Peyer's patch (tissue), 4 donors: Measurements from ENCODE around the gene ANAPC15.

Experiments
- POLR2A ChIP-seq, 2 donors: fragments of 450-650 bp; IDR thresholded peaks; one replicate each; pipeline ENCODE4 v1.5.1; 2017; ENCODE audit warnings: antibody characterized with exemption in 2 of 2, mild to moderate bottlenecking in 2 of 2, moderate library complexity in 2 of 2
- TF ChIP-seq, protein P1 (sequence below), 6 experiments: fragments of 450-650 bp in 4 of 6; fragments of 200-600 bp in 2 of 6; sonication (generic) in 1 of 6; IDR thresholded peaks; one replicate each; pipeline ENCODE4 v1.5.1; 2017 to 2019; ENCODE audit warnings: antibody characterized with exemption in 6 of 6, mild to moderate bottlenecking in 3 of 6, moderate library complexity in 1 of 6

DNA sequence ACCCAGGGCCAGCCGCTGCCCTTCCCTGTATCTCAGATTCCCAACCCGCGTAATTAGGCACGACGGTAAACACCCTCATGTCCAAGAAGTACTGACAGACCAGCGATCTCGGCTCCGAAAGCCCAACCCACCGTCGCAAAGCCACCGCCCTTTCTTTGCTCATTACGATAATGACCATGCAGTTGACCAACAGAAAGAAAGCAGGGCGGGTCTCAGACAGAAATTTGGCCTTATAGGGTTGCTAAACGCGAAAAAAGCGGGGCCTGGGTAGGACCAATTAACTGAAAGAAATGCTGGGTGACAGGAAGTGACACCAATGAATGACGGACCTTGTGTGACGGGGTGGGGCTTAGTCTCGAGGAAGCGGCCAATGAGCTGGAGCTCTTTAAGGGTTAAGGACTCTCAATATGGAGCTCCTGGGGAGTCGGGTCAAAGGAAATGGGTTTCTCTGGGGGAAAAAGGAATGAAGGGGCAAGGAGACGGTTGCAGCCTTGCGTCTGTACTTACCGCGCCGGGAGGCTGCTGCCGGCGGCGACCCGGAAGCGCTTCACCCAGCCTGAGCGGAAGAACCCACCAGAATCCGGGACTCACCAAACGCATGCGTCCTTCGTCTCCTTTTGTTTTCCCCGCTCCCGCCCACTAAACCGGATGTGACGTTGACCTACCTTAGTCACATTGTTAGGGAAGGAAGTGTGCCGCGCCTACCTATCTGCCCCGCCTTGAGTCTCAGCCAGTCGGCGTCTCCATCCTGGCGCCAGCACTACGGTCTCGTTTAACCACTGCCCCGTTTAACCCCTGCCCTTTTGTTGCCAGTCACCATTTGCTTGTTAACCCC, at the start of gene ANAPC15:
- peak; percentile 92 to 96 for TF ChIP-seq POLR2A (IDR thresholded peaks at IDR 0.05)
- TF ChIP-seq, protein P1, sequence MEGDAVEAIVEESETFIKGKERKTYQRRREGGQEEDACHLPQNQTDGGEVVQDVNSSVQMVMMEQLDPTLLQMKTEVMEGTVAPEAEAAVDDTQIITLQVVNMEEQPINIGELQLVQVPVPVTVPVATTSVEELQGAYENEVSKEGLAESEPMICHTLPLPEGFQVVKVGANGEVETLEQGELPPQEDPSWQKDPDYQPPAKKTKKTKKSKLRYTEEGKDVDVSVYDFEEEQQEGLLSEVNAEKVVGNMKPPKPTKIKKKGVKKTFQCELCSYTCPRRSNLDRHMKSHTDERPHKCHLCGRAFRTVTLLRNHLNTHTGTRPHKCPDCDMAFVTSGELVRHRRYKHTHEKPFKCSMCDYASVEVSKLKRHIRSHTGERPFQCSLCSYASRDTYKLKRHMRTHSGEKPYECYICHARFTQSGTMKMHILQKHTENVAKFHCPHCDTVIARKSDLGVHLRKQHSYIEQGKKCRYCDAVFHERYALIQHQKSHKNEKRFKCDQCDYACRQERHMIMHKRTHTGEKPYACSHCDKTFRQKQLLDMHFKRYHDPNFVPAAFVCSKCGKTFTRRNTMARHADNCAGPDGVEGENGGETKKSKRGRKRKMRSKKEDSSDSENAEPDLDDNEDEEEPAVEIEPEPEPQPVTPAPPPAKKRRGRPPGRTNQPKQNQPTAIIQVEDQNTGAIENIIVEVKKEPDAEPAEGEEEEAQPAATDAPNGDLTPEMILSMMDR (IDR thresholded peaks at IDR 0.05): no peak
